Measurements from ENCODE around the gene ULK4.
"Not testable (repeated sequence)": the region's sequence is repeated elsewhere in the genome, so short reads cannot be mapped to it uniquely, and the experiment has no call there.

ULK4 gene

DNA sequence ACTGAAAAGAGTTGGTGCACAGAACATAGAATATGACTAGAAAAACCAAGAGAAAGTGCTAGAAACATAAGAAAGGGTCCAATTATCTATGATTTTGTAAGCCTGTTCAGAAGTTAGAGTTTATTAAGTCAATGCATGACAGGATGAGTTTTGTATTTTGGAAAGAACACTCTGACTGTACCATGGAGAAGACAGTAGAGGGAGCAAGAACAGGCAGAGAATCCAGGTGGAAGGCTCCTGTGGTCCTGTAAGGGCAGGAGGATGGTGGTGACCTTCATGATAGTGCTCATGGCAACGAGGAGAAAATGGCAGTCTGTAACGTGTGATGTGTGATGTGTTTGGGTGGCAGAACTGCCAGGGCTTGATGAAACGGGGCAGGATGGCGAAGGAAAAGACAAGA, 513.5 kb downstream of the ULK4 start:
- H2AFZ ChIP-seq (ENCODE audit: low read length), result no peak overlapping the region
- H3K4me1 ChIP-seq (ENCODE audit: insufficient read depth, low read length, poor library complexity, severe bottlenecking), result no peaks in the 10 kb centered on the region
- H3K9me2 ChIP-seq (replicated peaks; ENCODE audit: low read depth, low read length), result no peaks in the 10 kb centered on the region
- H3F3A ChIP-seq (ENCODE audit: low read depth), result no peaks in the 10 kb centered on the region
- no peaks in the 10 kb centered on the region for H3K9me3 ChIP-seq (ENCODE audit: insufficient read depth, low read depth, low read length)
- H3K79me2 ChIP-seq (ENCODE audit: insufficient read depth, low read length), result no peaks in the 10 kb centered on the region
- H3K4me3 ChIP-seq (ENCODE audit: low read length, poor library complexity, severe bottlenecking), result no peak overlapping the region
- H3K27me3 ChIP-seq (ENCODE audit: insufficient read depth, low read length, poor library complexity, severe bottlenecking), result no peaks in the 10 kb centered on the region
- no peak overlapping the region for H3K4me2 ChIP-seq (ENCODE audit: low read depth, low read length, poor library complexity, severe bottlenecking)
- no peaks in the 10 kb centered on the region for H4K20me1 ChIP-seq (ENCODE audit: insufficient read depth, low read length, poor library complexity, severe bottlenecking)
- TF ChIP-seq, protein P1, sequence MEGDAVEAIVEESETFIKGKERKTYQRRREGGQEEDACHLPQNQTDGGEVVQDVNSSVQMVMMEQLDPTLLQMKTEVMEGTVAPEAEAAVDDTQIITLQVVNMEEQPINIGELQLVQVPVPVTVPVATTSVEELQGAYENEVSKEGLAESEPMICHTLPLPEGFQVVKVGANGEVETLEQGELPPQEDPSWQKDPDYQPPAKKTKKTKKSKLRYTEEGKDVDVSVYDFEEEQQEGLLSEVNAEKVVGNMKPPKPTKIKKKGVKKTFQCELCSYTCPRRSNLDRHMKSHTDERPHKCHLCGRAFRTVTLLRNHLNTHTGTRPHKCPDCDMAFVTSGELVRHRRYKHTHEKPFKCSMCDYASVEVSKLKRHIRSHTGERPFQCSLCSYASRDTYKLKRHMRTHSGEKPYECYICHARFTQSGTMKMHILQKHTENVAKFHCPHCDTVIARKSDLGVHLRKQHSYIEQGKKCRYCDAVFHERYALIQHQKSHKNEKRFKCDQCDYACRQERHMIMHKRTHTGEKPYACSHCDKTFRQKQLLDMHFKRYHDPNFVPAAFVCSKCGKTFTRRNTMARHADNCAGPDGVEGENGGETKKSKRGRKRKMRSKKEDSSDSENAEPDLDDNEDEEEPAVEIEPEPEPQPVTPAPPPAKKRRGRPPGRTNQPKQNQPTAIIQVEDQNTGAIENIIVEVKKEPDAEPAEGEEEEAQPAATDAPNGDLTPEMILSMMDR (conservative IDR thresholded peaks at IDR 0.05; ENCODE audit: low read length), result peak; percentile 28; the same call in 1 of the 2 replicates
- TF ChIP-seq EZH2phosphoT487 (IDR thresholded peaks at IDR 0.05; ENCODE audit: borderline replicate concordance), result no peak
- H3K36me3 ChIP-seq (ENCODE audit: insufficient read depth, low read length), result no peaks in the 10 kb centered on the region
- no peak overlapping the region for H3K9ac ChIP-seq (ENCODE audit: low read depth, low read length, poor library complexity, severe bottlenecking)

DNA sequence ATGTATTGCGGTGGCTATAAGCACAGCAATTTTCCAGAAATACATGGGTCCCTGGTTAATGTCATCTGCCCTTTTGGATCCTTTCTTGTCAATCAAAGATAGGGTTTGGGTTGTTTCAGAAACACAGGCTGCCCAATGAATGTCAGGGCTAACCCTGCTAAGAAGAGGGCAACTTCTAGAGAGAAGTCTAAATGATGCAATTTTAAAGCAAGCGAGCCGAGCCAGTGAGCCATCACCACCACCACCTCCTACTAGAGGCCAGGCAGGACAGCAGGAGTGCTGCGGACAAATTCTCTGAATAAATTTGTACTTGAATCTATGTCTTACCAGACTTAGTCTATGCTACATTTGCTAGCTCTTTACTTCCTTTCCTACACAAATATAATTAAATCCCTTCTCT, 514.2 kb downstream of the ULK4 start:
- Histone ChIP-seq H2AFZ (ENCODE audit: low read length) (no peak overlapping the region), H3K27me3 (ENCODE audit: insufficient read depth, low read length, poor library complexity, severe bottlenecking) (no peaks in the 10 kb centered on the region), H3K4me1 (ENCODE audit: insufficient read depth, low read length, poor library complexity, severe bottlenecking) (no peaks in the 10 kb centered on the region), H3K79me2 (ENCODE audit: insufficient read depth, low read length) (no peaks in the 10 kb centered on the region), H3K4me3 (ENCODE audit: low read length, poor library complexity, severe bottlenecking) (no peak overlapping the region), H3K9ac (ENCODE audit: low read depth, low read length, poor library complexity, severe bottlenecking) (no peak overlapping the region), H3K4me2 (ENCODE audit: low read depth, low read length, poor library complexity, severe bottlenecking) (no peak overlapping the region), H3K9me2 (replicated peaks; ENCODE audit: low read depth, low read length) (no peaks in the 10 kb centered on the region), H4K20me1 (ENCODE audit: insufficient read depth, low read length, poor library complexity, severe bottlenecking) (no peaks in the 10 kb centered on the region), H3F3A (ENCODE audit: low read depth) (no peaks in the 10 kb centered on the region), H3K9me3 (ENCODE audit: insufficient read depth, low read depth, low read length) (no peaks in the 10 kb centered on the region), H3K36me3 (ENCODE audit: insufficient read depth, low read length) (no peaks in the 10 kb centered on the region)
- no peak for TF ChIP-seq EZH2phosphoT487 (IDR thresholded peaks at IDR 0.05; ENCODE audit: borderline replicate concordance)
- TF ChIP-seq, protein P1 (conservative IDR thresholded peaks at IDR 0.05; ENCODE audit: low read length), result no peak

GRCh38 chr3:41446316-41446715, 515.6 kb downstream of the ULK4 start:
- H3K9me2 ChIP-seq (replicated peaks; ENCODE audit: low read depth, low read length); H3K27me3 ChIP-seq (ENCODE audit: insufficient read depth, low read length, poor library complexity, severe bottlenecking); H3K9ac ChIP-seq (ENCODE audit: low read depth, low read length, poor library complexity, severe bottlenecking): not testable (repeated sequence)

DNA sequence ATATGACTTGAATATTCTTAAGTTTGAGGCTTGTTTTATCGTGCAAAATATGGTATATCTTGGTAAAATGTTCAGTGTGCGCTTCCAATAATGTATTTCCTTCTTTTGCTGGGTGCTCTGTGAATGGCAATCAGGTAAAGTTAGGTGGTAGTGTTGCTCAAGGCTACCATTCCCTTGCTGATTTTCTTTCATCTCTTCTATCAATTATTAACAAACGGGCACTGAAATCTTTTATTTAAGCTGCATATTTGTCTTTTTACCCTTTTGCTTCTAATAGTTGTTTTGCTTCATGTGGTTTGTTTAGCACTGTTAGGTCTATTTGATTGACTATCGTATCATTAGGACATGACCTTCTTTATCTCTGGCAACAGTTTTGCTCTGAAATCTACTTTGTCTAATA, 520.3 kb downstream of the ULK4 start:
- Histone ChIP-seq H3K9me2 (replicated peaks; ENCODE audit: low read depth, low read length) (no peaks in the 10 kb centered on the region), H3K4me1 (ENCODE audit: insufficient read depth, low read length, poor library complexity, severe bottlenecking) (peaks cover 4% of the 10 kb centered on the region), H3K4me3 (ENCODE audit: low read length, poor library complexity, severe bottlenecking) (no peak overlapping the region), H2AFZ (ENCODE audit: low read length) (no peak overlapping the region), H3K9me3 (ENCODE audit: insufficient read depth, low read depth, low read length) (peaks cover 5% of the 10 kb centered on the region; the same call in 1 of the 2 replicates), H4K20me1 (ENCODE audit: insufficient read depth, low read length, poor library complexity, severe bottlenecking) (no peaks in the 10 kb centered on the region), H3K79me2 (ENCODE audit: insufficient read depth, low read length) (no peaks in the 10 kb centered on the region), H3K9ac (ENCODE audit: low read depth, low read length, poor library complexity, severe bottlenecking) (no peak overlapping the region), H3F3A (ENCODE audit: low read depth) (no peaks in the 10 kb centered on the region), H3K36me3 (ENCODE audit: insufficient read depth, low read length) (no peaks in the 10 kb centered on the region), H3K27me3 (ENCODE audit: insufficient read depth, low read length, poor library complexity, severe bottlenecking) (no peaks in the 10 kb centered on the region), H3K4me2 (ENCODE audit: low read depth, low read length, poor library complexity, severe bottlenecking) (no peak overlapping the region)
- no peak for TF ChIP-seq EZH2phosphoT487 (IDR thresholded peaks at IDR 0.05; ENCODE audit: borderline replicate concordance)
- TF ChIP-seq, protein P1 (conservative IDR thresholded peaks at IDR 0.05; ENCODE audit: low read length), result no peak

More at GRCh38 chr3:41446316-41446715, 515.6 kb downstream of the ULK4 start:
- not testable (repeated sequence) for H2AFZ ChIP-seq (ENCODE audit: low read length); H3F3A ChIP-seq (ENCODE audit: low read depth); H4K20me1 ChIP-seq (ENCODE audit: insufficient read depth, low read length, poor library complexity, severe bottlenecking); H3K9me3 ChIP-seq (ENCODE audit: insufficient read depth, low read depth, low read length); H3K4me1 ChIP-seq (ENCODE audit: insufficient read depth, low read length, poor library complexity, severe bottlenecking); H3K4me2 ChIP-seq (ENCODE audit: low read depth, low read length, poor library complexity, severe bottlenecking); H3K4me3 ChIP-seq (ENCODE audit: low read length, poor library complexity, severe bottlenecking); H3K36me3 ChIP-seq (ENCODE audit: insufficient read depth, low read length); H3K79me2 ChIP-seq (ENCODE audit: insufficient read depth, low read length)
